GM18868 (cell line): ENCODE results near the gene AP1S1.

Source experiments
- ATAC-seq: cut with Tn5 transposase; IDR thresholded peaks from one replicate; pipeline ENCODE4 v1.9.1; 2021; ENCODE audit warnings: mild to moderate bottlenecking, moderate library complexity; ENCODE audit not compliant: unreplicated experiment

AP1S1 gene

GRCh38 chr7:101169838-101170551 is 15.7 kb downstream of the AP1S1 start:
- ATAC-seq = no peak

- no peak for ATAC-seq
These were observed 16.6 kb downstream of the AP1S1 start for GRCh38 chr7:101170617-101171441.

GRCh38 chr7:101171442-101171837 is 17.2 kb downstream of the AP1S1 start:
- ATAC-seq = no peak

- no peak for ATAC-seq
These were observed 18.0 kb downstream of the AP1S1 start for GRCh38 chr7:101172005-101172853.

GRCh38 chr7:101172854-101173751 is 18.8 kb downstream of the AP1S1 start:
- ATAC-seq = no peak

- ATAC-seq = no peak
These were observed 19.5 kb downstream of the AP1S1 start for GRCh38 chr7:101173752-101174244.

- no peak for ATAC-seq
These were observed 20.1 kb downstream of the AP1S1 start for GRCh38 chr7:101174322-101174854.

- ATAC-seq = no peak
These were observed 21.4 kb downstream of the AP1S1 start for GRCh38 chr7:101175664-101176063.

- no peak for ATAC-seq
These were observed 23.4 kb downstream of the AP1S1 start for GRCh38 chr7:101177644-101178043.

- no peak for ATAC-seq
These were observed 24.8 kb downstream of the AP1S1 start for GRCh38 chr7:101179117-101179516.

GRCh38 chr7:101179713-101180112 is 25.4 kb downstream of the AP1S1 start:
- ATAC-seq = no peak

- ATAC-seq = no peak
These were observed 26.0 kb downstream of the AP1S1 start, which contains the start of gene NAT16 for GRCh38 chr7:101180130-101180755. TSS of gene NAT16 (minus strand) at chr7:101180293. CDS start at chr7:101174807, 5,486 bp downstream.

- no peak for ATAC-seq
These were observed 31.1 kb downstream of the AP1S1 start for GRCh38 chr7:101185258-101185839.

- ATAC-seq = no peak
These were observed 31.9 kb downstream of the AP1S1 start for GRCh38 chr7:101186194-101186593.

- ATAC-seq = no peak
These were observed 32.7 kb downstream of the AP1S1 start for GRCh38 chr7:101186844-101187428.

- no peak for ATAC-seq
These were observed 34.8 kb downstream of the AP1S1 start for GRCh38 chr7:101189109-101189508.

GRCh38 chr7:101195884-101196283 is 41.6 kb downstream of the AP1S1 start:
- no peak for ATAC-seq

- no peak for ATAC-seq
These were observed 43.7 kb downstream of the AP1S1 start for GRCh38 chr7:101197991-101198390.

GRCh38 chr7:101198476-101198875 is 44.2 kb downstream of the AP1S1 start:
- ATAC-seq = no peak
